NCI-H2107 treated with DMSO at 0.1 percent for 48 hours (cell line): ENCODE results near the gene MYO15A.
"Not testable (repeated sequence)": the region's sequence is repeated elsewhere in the genome, so short reads cannot be mapped to it uniquely, and the experiment has no call there.

Experiments
- DNase-seq: peaks from one replicate; lab custom pipeline; 2025; ENCODE audit not compliant: unreplicated experiment; lab: John Stamatoyannopoulos, UW

The MYO15A gene

GRCh38 chr17:18208092-18208491, 99.5 kb downstream of the MYO15A start:
- DNase-seq, result no peak

- DNase-seq, result no peak
These were observed 105.2 kb downstream of the MYO15A start for GRCh38 chr17:18213666-18214270.

- not testable (repeated sequence) for DNase-seq
These were observed 108.3 kb downstream of the MYO15A start for GRCh38 chr17:18216906-18217305.

- no peak for DNase-seq
These were observed 109.0 kb downstream of the MYO15A start for GRCh38 chr17:18217412-18218015.

- DNase-seq, result no peak
These were observed 110.3 kb downstream of the MYO15A start for GRCh38 chr17:18218756-18219415.

GRCh38 chr17:18224053-18224386, 115.5 kb downstream of the MYO15A start:
- DNase-seq, result no peak

GRCh38 chr17:18224387-18225120, 116.0 kb downstream of the MYO15A start:
- no peak for DNase-seq

- peak; percentile 7 for DNase-seq
These were observed 116.6 kb downstream of the MYO15A start, which contains the start of gene LLGL1 for GRCh38 chr17:18225121-18225641. Gene LLGL1 (plus strand): TSS chr17:18225635. CDS start chr17:18225683, 48 bp downstream.

- no peak for DNase-seq
These were observed 117.2 kb downstream of the MYO15A start for GRCh38 chr17:18225642-18226283.

GRCh38 chr17:18226284-18226945, 117.9 kb downstream of the MYO15A start:
- DNase-seq, result no peak

- no peak for DNase-seq
These were observed 119.1 kb downstream of the MYO15A start for GRCh38 chr17:18227635-18228034.

- DNase-seq, result no peak
These were observed 119.7 kb downstream of the MYO15A start for GRCh38 chr17:18228176-18228682.

- DNase-seq, result no peak
These were observed 120.7 kb downstream of the MYO15A start for GRCh38 chr17:18229254-18229653.
